Midbrain (tissue), 1 donor: ENCODE data around the gene JARID2.
"Not testable (repeated sequence)": the region's sequence is repeated elsewhere in the genome, so short reads cannot be mapped to it uniquely, and the experiment has no call there.

Experiments
- DNase-seq: peaks from one replicate; lab custom pipeline; 2025; lab: John Stamatoyannopoulos, UW

JARID2 gene

DNA sequence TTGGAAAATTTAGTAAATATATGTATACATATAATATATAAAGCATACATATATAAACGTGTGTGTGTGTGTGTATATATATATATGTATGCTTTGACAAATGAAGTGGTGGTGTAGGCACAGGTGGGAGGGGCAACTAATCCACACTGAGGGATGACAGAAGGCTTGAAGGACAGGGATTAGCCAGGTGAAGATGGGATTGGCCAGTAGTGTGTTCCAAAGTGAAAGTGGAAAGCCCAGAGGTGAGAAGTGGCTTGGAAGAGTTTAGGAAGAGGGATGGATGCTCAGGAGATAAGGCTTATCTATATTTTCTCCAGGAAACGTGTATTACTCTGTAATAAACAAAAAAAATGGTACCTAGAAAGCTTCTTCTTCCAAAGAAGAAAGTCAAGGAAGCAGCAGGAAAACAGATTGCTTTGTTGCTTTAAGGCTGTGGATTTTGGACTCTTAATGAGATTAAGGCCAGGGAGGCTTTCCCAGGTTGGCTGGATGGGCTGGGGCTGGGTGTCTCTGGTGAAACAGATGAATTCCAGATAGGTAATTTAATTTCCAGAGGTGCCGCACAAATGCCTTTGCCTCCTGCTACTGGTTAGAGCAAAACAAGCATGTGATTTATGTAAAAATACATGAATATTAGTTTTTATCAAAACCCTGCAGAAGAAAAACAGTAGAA lies 63.9 kb downstream of the JARID2 start:
- DNase-seq = no peak

DNA sequence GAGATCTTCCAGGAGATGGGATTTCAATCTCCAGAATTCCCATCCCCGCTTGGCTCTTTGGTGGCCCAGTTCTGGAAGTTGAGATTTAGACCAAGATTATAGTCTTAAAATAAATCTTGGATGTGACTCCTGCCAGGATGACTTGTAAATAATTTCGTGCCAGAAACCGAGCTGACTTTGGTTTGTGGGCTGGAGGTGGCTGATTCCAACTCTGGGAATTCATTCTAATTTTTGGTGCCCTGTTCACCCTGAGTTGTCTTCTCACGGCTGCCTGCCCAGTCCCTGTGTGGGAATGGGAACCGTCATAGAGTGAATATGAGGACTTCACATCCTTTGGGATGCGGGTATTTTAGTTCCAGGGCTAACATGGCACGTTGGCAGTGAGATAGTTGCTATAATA lies 64.8 kb downstream of the JARID2 start:
- no peak for DNase-seq

DNA sequence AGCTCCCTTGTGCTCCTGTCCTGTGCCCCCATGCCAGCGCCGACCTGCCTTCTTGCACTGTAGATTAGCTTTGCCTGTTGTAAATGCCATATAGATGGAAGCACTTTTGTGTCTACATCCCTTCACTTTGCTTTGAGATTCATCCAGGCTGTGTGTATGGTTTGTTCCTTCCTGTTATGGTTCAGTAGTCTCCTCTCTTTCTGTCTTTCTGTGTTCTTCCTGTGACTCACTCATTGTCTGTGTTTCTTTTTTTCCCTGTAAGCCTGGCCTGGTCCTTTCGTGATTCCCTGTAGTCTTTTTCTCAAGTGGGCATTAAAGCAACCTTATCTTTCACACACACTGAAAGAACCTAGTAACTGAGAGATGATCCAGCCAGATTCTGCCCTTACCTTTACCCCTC lies 66.6 kb downstream of the JARID2 start:
- peak; percentile 17 for DNase-seq

DNA sequence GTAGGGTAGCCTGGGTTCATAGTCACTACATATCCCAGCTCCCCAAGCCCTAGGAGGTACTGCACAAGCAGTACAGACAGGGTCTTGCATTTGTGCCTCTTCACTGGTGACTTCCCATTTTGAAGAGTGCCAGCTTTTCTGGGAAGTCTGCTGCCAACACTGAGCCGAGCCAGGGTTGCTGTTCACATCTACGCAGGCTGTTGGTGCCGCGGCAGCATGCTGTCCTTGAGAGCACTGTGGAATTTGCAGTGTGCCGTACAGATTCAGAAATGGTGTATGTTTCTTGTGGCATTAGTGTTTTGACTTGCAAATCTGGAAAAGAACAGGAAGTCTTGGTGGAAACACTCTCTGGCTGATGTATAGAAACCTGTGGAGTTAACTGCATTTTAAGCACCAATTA lies 67.5 kb downstream of the JARID2 start:
- DNase-seq = peak; percentile 64

DNA sequence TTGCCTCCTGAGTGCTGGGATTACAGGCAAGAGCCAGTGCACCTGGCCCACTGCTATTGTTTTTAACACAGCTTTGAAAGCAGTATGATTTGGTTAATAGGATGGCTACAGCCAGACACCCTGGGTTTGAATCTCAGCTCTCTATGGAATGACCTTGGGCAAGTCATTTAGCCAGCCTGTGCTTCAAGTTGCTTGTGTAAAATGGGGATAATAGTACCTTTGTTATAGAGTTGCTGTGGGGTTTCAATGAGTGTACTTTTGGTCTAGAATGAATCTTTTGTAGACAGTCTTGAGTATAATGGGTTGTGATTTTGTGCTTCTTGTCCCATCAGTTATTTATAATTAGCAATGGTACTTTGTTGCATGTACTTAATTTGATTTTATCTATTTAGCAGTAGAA lies 70.9 kb downstream of the JARID2 start:
- no peak for DNase-seq

DNA sequence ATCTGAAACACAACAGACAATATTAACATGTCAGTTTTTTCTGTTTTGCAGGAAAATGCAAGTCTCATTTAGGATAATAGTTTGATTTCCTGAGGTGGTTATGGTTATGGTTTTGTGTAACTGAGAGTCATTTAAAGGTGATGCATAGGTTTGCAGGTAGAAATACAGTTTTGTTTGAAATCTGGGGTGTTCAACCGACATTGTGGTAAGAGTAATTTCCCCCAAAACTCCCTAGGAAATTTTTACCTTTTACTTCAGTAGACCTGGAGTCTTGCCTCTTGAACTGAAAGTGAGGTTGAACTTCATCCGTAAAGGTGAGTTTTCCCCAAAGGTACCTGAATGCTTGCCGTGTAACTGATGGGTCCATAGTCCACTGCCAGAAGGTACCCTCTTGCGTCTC lies 71.4 kb downstream of the JARID2 start:
- no peak for DNase-seq

DNA sequence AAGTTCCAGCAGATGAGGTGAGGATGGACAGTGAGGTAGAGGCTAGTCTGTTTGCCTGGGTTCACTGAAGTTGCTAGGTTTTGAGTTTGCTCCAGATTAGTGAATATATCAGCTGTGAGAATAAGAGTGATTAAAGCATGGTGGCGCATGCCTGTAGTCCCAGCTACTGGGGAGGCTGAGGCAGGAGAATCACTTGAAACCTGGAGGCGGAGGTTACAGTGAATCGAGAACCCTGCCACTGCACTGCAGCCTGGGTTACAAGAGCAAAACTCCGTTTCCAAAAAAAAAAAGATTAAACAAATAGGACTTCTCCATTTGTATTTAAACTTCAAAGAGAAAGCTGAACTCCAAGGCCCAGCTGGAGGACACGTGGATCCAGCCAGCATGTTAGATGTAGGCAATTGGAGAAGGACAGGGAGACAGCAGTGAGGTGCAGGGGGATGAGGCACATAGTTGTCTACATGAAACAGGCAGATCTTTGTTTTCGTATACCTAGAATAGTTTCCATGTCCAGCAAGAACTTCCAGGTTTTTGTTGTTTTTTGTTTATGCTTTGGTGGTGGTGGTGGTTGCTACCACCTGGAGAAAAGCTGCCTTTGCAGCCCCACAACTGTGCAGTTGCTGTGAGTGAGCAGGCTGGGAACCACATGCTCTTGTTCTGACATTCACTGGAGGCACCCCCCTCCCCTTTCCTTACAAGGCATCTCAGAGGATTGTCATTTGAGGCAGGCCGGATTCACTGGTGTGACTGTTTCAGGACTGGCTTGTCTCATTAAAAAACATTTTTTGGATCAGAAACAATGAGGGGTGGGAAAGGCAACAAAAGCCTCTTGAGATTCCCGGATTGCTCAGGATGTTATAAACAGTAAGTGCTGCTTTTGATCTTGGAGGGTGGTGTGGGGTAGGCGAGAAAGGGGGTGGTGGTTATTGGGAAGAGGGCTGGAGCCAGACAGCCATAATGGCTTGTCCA lies 72.3 kb downstream of the JARID2 start:
- DNase-seq = no peak

DNA sequence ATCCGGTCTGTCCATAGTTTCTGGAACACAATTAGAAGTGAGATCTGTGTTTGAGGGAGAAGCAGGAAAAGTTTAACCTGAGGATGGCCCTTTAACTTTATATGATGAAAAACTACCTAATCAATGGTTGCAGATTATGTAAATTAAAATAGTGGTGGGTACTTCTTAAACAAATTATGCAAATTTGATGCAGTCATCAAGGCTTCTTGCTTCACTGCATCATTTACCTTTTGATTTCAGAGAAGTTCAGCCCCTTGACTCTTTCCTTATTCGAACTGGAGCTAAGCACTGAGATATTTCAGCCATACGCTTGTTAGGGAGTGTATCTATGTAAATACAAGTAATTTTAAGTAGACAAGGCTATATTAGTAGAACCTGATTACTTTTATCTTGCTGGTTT lies 73.8 kb downstream of the JARID2 start:
- no peak for DNase-seq

DNA sequence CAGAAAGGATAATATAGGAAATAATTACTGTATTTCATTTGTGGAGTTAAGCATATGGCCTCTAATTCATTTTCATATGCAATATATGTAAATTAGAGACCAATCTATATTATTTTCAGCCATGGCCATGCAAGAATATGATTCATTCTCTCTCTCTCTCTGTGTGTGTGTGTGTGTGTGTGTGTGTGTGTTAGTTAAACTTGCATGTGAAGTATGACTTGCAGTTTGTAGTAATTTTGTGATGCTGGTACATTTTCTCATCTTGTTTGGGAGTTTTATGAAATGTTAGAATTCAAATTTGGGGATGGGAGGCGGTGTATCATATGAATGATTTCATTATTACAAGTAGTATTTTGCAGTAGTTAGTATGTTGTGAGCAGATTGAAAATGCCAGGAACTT lies 74.8 kb downstream of the JARID2 start:
- DNase-seq = no peak

DNA sequence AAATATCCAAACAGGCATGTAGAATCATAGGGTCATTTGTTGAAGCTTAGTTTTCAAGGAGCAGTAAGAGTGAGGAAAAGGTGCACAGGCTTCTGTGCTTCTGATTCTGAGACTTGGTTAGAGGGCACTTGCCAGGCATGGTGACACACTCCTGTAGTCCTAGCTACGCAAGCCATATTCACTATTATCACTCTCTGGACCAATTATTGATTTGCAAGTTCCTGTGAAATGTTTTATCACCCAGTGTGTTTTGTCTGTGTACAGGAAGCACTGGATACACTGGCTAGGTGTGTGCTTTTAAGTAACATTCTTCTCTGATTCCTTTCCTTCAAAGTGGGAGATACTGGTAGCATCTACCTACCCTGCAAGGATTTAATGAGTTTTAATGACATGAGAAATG lies 76.3 kb downstream of the JARID2 start:
- no peak for DNase-seq

DNA sequence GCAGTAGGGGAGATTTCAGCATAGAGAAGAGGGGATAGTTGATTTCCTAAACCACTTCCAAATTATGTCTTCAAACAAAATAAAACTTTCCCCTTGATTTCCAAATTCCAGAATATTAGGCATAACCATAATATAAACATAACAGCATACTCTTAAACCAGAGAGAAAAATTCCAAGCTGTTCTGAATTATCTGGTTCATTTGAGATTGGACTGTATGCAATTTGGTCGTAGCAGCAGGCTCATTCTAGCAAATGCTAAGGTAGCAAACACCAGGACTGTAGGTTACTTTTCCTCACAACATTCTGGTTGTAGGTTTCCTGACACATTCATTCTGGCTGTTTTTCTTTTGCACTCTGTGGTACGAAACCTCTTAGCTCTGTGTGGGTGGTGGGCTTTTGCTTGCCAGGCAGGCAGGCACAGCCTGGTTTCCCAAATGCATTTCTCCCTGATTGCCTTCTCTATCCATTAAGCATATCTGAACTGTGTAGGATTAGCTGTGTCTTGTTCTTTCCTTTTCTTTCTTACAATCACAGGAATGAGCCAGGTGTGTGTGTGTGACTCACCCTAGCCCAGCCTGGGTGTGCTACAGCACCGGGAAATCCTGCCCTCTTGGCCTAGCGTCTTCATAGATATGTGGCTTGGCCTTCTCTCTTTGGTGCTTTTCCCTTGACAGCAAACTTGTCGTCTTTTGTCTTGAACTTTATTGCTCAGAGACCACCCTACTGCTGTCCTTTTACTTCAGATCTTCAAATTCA lies 77.1 kb downstream of the JARID2 start:
- no peak for DNase-seq

DNA sequence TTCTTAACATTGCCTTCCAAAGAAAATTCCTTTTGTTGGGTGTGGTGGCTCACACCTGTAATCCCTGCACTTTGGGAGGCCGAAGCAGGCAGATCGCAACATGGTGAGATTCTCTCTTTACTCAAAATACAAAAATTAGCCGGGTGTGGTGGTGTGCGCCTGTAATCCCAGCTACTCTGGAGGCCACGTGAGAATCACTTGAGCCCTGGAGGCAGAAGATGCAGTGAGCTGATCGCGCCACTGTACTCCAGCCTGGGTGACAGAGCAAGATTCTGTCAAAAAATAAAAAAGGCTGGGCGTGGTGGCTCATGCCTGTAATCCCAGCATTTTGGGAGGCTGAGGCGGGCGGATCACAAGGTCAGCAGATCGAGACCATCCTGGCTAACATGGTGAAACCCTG lies 77.7 kb downstream of the JARID2 start:
- DNase-seq = not testable (repeated sequence)

DNA sequence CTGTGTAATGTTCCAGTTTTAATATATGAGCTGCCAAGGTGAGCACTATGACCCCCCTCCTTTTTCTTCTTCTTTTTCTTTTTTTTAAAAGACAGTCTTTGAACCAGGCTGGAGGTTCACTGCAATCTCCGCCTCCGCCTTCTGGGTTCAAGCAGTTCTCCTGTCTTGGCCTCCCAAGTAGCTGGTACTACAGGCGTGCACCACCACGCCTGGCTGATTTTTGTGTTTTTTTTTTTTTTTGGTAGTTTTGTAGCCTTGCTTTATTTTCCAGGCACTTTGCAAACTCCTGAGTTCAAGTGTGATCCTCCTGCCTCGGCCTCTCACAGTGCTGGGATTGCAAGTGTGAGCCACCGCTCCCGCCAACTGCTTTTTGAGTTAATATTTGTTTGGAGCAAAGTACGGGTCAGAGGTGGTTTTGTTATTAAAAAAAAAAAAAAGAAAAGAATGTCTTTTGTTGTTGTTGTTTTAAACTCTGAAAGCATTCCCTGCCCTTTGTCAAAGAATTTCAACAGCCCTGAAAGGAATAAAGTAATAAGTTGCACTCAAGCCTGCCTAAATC lies 78.6 kb downstream of the JARID2 start:
- no peak for DNase-seq

DNA sequence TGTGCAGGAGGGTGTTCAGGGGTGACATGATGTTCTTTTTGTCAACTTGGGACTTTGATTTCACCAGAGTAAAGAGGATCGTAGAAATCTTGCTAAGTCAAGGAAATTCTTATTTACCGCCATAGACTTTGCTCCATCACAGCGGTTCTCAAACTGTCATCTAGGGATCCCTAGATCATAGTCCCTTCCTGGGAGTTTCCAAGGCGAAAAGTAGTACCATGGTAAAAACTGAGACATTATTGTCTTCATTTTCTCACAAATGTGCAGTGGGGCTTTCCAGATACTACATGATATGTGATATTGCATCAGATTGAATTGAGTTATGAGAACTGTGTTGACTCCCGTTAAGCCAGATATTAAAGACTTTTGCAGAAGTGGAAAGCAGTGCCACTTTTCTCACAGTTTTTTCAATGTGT lies 79.7 kb downstream of the JARID2 start:
- no peak for DNase-seq

DNA sequence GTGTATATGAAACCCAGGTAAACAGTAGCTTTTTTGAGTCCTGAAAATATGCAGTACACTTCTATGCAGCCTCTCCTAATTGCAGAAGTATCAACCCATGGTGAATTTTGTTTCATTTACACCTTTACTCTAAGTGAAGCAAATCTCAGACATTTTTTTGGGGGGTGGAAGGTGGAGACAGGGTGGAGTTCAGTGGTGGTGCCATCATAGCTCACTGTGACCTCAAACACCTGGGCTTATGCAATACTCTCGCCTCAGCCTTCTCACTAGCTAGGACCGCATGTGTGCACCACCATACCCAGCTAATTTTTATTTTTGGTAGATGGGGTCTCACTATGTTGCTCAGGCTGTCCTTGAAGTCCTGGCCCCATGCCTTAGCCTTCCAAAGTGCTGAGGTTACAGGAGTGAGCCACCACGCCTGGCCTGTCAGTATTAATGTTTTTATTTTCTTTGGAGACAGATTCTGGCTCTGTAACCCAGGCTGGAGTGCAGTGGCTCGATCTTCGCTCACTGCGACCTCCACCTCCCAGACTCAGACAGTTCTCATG lies 80.3 kb downstream of the JARID2 start:
- no peak for DNase-seq

DNA sequence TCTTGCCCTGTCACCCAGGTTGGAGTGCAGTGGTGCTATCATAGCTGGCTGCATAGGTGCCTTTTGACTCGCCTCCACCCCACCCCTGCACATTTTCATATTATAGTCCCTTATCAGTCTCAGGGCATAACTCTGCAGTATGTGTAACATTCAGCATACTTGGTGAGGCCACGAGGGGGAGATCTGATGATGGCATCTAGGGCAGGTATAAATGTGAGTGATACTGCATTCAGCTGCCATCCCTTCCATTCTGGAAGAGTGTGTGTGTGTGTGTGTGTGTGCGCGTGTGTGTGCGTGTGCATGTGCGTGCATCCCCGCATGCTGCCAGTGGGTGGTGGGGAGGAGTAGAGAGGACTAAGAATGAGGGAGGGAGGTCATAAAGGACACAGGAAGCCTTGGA lies 81.4 kb downstream of the JARID2 start:
- DNase-seq = no peak

DNA sequence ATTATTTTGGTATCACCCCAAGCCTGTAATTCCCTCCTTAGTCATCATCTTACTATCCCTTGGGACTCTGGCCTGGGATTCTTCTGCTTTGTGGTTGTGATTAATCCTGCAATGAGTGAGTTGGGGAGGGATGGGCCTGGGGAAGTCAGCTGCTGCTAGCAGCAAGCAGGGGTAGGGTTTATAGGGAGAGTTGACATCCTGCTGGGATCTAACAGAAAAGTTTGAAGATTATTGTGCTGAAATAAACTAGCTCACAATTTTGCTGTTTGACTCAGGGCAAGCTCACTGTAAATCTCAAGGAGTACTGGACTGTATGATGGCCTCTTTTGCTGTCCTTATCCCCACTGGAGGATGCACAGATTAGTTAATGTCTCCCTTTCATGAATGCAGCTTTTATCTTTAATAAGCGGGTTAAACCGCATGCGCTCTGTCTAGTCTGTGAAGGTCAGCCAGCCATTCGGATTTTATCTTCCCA lies 83.4 kb downstream of the JARID2 start:
- DNase-seq = peak; percentile 20

DNA sequence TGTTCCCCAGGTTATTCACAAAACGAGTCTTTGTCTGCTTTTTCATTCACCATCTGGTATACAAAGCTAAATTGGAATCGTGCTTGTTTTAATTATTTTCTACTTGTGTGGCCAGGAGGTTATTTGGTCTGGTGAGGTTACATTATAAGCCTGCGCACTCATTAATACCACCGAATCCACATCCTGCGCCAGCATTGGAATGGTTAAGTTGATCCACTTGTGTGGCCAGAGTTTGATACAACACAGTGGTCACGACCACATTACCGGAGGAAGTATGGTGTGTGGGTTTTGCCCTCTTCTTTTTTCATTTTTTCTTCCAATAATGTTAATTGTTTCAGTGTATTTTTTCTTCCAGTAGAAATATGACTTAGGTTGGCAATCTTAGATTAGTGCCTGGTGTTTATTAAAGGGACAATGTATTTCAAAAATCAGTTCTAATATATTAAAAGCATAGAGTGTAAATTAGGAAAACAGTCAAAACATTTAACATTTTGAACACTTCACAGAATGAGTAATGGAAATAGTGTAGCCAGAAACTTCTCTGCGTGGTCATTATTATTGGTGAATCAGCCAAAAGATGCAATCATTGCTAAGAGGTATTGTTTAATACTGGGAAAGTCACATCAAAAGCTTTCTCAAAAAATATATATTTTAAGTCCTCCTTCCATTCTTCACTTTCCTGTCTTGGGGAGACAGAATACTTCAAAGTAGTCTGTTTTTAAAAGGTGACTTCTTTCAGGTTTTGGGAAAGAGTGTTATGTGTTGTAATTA lies 84.5 kb downstream of the JARID2 start:
- DNase-seq = no peak

DNA sequence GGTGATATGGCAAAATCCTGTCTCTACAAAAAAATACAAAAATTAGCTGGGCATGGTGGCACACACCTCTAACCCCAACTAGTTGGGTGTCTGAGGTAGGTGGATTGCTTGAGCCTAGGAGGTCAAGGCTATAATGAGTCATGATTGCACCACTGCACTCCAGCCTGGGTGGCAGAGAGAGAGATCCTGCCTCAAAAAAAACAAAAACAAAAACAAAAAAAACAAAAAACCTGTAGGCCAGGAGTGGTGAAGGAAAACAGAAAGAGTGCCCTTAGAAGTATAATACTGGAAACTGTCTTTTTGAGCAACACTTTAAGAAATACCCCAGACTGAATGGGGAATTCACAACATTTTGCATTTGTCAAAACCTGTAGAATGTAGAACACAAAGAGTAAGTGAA lies 85.3 kb downstream of the JARID2 start:
- no peak for DNase-seq

DNA sequence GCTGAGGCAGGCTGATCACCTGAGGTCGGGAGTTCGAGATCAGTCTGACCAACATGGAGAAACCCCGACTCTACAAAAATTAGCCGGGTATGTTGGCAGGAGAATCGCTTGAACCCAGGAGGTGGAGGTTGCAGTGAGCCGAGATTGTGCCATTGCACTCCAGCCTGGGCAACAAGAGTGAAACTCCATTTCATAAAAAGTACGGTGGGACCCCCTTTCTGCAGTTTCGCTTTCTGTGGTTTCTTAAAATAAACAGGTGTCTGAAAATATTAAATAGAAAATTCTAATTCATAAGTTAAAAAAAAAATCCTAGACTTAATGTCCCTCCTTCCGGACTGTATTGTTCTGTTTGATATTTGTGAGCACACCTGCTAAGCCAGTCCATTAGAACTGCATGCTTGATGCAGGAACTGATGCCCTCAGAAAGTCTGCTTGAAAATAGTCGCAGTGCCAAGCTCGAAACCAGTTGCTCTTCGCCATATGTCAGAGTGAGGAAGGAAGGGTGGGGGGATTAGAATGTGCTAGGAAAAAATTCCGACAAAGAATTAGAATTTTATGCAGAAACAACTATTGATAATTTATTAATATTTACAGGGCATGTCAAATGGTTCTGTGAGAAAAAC lies 85.9 kb downstream of the JARID2 start:
- DNase-seq = no peak

DNA sequence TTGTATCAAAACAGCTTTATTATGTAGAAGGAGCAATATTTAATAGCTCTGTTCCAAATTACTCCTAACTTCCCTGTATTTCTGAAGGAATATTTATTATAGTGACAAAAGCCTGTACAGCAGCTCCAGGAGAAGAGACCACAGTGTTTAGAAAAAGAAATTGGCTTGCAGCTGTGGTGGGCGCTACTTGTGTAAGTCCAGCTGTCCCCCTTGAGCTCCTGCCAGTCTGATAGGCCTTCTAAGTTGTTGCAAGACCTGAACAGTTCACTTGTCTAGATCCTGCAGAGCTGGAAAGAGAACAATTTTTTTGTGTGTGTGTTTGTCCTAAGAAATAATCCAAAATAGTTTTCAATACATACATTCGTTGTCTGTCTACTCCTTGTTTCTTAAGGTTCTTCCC lies 86.6 kb downstream of the JARID2 start:
- no peak for DNase-seq
